Cerebellar cortex (tissue), 1 donor: ENCODE results near the gene FBXL20.
"Not testable (repeated sequence)": the region's sequence is repeated elsewhere in the genome, so short reads cannot be mapped to it uniquely, and the experiment has no call there.

Experiments
- DNase-seq: peaks from one replicate; pipeline ENCODE4 v3.0.0-alpha.2; 2015; ENCODE audit warnings: low spot score

Gene FBXL20

DNA sequence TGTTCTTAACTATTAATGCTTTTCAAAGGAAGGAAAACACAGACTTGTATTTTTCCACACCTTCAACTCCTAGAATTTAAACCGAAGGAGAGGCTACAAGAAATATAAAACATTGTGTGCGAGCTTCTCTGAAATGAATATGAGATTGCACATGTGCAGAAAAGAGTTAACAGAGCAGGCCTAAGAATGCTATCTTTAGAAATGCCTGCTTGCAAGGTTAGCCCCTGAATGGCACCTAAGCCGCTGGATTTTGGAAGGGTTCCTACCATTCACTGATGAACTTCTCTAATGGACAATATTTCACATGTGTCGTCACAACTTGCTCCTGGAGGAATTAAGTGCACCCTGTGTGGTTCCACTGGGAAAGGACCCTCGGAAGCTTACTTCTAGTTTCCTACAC is 69.3 kb downstream of the FBXL20 start:
- DNase-seq = no peak

DNA sequence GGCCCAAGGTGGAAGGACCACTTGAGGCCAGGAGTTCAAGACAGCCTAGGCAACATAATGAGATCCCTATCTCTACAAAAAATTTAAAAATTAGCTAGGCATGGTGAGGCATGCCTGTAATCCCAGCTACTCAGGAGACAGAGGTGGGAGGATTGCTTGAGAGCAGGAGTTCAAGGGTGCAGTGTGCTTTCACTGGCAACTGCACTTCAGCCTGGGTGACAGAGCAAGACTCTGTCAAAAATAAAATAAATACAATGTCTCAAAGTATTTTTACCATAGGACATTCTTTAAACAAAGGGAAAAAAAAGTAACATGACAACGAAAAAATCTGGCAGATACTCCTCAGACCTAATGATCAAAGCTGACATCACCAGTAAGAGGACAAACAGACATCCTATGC is 72.6 kb downstream of the FBXL20 start:
- DNase-seq = no peak

DNA sequence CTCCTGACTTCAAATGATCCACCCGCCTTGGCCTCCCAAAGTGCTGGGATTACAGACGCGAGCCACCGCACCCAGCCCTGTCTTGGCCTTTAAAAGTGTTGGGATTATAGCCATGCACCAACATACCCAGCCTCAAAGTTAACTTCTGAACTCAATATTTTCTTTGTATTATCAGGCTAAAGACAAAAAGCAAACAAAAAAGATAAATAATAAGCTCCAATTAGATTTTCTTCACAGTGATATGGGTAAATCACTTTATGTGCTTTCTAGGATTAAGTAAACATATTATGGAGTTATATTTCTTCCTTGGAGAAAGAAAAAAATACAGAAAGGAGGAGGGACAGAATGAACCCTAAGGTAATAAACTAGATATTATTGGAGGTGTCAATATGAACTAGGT is 74.3 kb downstream of the FBXL20 start:
- DNase-seq = no peak

DNA sequence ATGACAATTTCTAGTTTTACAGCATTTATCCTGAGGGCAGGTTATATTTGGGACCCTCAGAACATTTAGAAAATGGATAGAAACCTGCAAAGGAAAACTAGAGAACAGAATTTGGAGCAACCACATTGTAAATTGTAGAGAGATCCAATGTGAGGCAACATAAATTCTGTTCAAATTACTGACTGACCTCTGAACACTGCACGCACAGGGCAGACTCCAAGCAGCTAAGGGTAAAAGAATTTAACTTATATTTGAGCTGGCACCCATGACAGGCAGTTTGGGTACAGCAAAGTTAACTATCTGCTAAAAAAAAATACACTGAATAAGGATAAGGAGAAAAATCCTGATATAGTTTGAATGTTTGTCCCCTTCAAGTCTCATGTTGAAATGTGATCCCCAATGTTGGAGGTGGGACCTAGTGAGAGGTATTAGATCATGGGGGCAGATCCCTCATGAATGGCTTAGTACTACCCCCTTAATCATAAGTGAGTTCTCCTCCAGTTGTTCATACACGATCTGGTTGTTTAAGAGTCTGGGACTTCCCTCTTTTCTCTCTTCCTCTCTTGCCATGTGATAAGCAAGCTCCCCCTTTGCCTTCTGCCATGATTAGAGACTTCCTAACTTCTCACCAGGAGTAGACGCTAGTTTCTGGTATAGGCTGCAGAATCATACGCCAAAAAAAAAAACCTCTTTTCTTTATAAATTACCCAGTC is 75.7 kb downstream of the FBXL20 start:
- no peak for DNase-seq

DNA sequence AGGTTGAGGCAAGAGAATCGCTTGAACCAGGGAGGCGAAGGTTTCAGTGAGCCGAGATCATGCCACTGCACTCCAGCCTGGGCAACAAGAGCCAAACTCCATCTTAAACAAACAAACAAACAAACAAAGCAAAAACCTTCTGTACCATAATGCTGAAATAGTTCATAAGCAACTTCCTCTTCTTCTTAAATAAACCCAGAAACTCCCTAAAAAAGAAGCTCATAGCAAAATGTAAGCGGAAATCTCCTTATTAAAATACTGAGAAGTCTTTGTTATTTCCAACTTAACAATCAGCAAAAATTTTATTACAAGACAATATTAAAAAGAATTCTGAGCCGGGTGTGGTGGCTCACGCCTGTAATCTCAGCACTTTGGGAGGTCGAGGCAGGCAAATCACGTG is 82.8 kb downstream of the FBXL20 start:
- DNase-seq = no peak

DNA sequence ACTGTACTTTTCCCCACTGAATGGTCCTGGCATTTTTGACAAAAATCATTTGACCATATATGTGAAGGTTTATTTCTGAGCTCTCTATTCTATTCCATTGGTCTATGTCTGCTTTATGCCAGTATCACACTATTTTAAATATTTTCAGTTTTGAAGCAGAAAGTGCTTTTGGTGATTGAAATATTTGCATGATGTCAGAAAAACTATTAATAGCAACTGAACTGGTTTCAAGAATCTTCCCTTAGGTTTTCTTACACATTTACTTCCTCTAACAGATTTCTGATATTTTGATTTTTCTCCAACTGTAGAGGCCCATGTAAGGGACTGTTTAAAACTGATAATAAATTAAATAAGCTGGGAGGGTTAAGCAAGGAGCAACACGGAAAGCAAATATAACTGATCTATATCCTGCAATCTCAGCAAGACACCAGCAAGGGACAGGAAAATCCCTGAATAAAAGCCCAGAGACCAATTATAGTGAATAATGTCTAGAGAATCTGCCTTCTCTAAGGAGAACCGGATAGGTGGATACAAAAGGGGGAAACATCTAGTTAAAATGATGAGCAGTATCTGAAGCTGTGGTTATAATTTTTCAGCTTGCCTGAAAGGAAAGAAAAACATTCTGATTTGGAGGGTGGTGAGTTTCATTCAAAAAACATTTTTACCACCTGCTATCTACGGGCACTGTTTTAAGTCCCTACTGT is 94.8 kb downstream of the FBXL20 start:
- DNase-seq = no peak

DNA sequence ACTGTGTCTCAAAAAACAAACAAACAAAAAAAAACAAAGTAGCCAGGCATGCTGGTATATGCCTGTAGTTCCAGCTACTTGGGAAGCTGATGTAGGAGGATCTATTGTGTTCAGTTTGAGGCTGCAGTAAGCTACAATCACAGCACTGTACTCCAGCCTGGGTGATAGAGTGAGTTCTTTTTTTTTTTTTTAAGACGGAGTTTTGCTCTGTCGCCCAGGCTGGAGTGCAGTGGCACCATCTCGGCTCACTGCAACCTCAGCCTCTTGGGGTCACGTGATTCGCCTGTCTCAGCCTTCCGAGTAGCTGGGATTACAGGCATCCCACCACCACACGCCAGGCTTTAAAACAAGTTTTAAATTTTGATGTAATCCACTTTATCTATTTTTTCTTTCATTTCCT is 95.4 kb downstream of the FBXL20 start:
- DNase-seq = no peak

DNA sequence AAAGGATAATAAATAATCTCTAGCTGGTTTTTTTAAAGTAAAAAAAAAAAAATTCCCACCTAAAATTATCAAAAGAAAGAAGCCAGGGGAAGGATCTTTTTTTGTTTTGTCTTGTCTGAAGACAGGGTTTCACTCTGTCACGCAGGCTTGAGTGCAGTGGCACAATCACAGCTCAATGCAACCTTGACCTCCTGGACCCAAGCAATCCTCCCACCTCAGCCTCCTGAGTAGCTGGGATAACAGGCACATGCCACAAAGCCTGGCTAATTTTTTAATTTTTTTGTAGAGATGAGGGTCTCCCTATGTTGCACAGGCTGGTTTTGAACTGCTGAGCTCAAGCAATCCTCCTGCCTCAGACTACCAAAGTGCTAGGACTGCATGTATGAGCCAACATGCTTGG is 97.2 kb downstream of the FBXL20 start:
- DNase-seq = no peak

DNA sequence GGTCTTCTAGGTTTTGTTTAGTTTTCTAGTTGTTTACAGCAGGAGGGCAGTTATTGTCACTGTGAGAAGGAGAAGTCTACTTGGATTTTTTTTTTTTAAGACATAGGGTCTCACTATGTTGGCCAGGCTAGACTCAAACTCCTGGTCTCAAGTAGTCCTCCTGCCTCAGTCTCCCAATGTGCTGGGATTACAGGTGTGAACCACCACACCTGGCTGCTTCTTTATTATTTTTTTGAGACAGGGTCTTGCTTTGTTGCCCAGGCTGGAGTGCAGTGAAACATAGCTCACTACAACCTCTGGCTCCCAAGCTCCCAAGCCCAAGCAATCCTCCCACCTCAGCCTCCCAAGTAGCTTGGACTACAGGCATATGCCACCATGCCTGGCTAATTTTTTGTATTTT is 107.4 kb downstream of the FBXL20 start:
- DNase-seq = no peak

DNA sequence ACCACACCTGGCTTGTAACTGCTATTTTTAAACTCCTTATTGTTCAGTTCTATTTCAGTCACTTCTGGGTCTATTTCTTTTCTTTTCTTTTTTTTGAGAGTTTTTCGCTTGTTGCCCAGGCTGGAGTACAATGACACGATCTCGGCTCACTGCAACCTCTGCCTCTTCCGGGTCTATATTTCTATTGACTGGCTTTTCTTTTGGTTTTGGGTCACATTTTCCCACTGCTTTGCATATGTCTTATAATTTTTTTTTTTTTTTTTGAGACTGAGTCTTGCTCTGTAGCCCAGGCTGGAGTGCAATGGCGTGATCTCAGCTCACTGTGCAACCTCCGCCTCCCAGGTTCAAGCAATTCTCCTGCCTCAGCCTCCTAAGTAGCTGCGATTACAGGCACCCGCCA is 108.9 kb downstream of the FBXL20 start:
- not testable (repeated sequence) for DNase-seq

DNA sequence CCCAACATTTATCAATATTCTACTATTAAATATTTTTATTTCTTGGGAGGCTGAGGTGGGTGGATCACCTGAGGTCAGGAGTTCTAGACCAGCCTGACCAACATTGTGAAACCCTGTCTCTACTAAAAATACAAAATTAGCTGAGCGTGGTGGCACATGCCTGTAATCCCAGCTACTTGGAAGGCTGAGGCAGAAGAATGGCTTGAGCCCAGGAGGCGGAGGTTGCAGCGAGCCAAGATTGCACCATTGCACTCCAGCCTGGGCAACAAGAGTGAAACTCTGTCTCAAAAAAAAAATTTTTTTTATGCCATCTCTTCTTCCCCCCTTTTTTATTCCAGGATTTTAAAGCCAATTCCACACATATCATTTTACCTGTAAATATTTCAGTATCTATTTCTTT is 114.9 kb downstream of the FBXL20 start:
- not testable (repeated sequence) for DNase-seq

DNA sequence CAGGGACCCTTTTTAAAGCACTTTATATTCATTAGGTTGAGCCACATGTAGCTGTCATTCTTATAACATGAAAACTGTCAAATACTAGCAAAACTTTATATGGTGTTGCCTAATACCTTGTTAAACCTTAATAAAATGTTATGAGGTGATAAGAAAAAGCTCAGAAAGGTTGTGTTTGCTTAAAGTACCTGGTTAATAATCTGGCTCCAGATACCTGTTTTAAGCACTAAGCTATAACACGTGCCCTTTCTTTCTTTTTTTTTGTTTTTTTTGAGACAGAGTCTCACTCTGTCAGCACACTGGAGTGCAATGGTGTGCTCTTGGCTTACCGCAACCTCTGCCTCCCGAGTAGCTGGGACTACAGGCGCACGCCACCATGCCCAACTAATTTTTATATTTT is 116.7 kb downstream of the FBXL20 start:
- DNase-seq = no peak

DNA sequence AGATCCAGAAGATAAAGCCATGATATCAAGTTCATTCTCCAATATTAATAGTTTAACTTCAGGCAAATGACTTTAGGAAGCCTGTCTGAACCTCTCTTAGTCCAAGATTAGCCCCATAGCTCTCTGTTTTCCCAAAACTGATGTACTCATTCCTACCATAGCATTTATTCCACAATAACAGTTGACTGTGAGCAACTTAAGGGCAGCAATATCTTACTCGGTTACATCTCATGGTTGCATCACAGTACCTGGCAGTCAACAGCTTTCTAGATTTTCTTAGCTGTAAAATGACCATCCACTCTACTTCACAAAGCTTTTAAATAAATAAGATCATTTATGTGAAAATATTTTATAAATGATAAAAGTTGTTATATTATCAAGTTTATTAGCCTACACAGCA is 117.5 kb downstream of the FBXL20 start:
- DNase-seq = no peak

DNA sequence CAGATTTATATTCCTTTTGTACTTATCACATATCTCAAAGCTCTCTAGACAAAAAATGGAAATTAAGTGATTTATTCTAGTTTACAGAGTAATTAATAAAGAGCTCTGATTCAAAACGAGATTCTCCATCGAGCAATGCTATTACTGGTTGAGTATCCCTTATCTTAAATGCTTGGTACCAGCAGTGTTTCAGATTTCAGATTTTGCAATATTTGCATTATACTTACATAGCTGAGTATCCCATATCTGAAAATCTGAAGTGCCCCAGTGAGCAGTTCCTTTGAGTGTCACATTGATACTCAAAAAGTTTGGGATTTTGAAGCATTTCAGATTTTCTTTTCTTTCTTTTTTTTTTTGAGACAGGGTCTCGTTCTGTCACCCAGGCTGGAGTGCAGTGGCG is 118.3 kb downstream of the FBXL20 start:
- DNase-seq = no peak

DNA sequence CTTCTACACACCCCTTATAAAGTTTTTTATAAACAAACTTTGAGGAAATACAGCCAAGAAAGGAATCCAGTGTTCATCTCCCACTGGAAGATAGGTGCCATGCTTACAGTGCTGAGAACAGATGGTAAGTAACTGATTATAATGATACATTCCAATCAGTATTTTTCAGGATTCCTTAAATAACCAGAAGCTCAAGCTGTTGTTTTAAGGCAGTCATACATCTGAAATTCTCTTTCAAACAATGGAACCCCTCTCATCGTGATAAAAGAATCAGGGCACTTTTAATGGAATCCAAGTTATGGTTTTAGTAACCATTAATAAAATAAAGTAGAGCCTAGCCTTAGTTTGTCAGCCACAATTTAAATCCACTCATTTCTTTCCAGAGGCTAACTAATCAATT is 119.6 kb downstream of the FBXL20 start:
- no peak for DNase-seq

DNA sequence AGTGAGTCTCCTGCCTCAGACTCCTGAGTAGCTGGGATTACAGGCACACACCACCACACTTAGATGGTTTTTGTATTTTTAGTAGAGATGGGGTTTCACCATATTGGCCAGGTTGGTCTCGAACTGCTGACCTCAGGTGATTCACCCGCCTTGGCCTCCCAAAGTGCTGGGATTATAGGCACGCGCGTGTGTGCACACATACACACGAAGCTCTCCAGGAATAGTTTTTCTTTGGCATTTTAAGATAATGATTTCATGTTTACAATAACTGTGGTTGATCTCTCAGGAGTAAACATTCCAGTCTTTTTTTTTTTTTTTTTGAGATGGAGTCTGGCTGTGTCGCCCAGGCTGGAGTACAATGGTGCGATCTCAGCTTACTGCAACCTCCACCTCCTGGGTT is 123.2 kb downstream of the FBXL20 start:
- DNase-seq = not testable (repeated sequence)

DNA sequence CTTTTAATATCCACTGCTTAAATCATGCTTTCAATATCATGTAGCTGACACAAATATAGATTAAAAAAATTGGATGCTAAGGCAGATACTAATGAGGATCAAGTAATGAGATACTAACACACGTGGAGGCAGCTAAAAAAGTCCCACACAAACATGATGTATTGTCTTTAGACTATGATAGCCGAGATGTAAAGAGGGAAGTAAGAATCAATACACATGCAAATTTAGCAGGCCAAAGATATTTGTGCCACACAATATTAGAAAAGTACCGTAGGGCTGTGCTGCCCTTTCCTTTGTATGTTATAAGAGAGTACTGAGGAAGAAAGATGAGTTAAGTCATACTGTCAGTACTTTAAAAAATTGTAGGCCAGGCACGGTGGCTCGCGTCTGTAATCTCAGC is 124.3 kb downstream of the FBXL20 start:
- DNase-seq = no peak

DNA sequence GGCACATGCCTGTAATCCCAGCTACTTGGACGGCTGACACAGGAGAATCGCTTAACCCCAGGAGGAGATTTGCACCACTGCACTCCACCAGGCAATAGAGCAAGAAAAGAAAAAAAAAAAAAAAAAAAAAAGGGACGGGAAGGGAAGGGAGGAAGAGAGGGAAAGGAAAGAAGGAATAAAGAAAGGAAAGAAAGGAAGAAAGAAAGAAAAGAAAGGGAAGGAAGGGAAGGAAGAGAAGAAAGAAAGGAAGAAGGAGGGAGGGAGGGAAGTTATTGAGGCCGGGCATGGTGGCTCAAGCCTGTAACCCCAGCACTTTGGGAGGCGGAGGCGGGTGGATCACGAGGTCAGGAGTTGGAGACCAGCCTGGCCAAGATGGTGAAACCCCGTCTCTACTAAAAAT is 125.3 kb downstream of the FBXL20 start:
- no peak for DNase-seq

DNA sequence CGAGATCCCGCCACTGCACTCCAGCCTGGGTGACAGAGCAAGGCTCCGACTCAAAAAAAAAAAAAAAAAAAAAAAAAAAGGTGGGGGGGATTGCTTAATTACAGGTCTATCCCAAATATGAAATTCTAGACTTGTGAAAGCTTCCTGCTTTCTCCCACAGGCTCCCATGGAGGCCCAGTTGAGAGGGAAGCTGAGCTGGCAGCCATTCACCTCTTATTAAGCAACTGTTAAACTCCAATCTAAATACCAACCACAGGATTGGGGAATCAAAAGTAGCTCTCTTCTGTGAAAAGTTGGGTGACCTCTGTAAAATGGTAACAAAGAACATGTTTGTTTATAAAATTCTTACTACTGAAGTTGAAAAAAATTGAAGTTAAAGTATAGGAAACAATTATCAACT is 129.9 kb downstream of the FBXL20 start:
- no peak for DNase-seq

DNA sequence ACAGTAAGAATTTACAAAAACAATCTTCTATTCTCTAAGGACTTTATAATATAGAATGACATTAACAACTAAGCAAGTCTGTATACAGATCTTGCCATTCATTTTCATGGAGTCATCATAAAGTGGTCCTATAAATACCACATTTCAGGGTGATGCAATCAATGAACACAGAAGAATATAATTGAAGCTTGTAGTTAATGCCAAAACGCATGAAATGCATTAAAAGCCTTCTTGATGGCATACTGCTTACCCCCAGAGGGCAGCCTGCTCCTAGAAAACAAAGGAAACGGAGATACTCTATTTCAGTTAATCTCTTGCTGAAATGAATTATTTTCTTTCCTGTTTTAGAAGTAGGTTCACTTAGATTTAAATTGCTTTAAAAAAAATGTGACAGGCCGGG is 130.5 kb downstream of the FBXL20 start:
- peak; percentile 14 for DNase-seq

DNA sequence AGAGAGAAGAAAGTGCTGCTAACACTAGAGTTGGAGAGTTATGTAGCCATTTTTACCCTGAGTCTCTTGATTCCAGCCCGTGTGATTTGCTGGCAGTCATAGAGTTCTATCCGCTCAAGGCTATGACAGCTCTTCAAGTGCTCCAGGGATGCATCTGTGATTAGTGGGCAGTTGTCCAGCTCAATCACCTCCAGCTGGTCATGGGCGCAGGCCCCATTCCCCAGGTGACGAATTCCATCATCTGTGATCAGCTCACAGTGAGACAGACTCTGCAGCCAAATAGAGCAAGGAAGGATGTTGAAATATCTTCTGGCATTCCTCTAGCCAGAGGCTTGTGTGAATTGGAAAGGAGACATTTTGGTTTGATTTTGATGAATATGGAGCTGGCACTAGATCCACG is 137.3 kb downstream of the FBXL20 start:
- peak; percentile 81 for DNase-seq

DNA sequence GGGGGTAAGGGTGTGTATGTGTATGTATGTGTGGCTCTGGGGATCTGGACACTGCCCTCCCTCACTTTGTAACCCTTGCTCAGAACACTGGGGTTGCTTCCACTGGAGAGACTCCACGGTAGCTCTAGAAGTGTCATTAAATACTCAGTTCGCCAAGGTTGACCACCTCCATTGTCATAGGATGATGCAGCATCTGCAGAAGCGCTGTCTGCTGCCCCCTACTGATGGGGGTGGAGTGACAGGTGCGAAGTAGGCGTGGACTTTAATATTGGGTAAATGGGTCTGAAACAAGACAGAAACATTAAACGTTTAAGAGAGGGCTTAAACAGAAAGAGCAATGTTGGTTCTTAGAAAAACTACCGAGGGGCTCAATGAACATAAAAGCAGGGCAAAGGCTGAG is 140.1 kb downstream of the FBXL20 start:
- DNase-seq = no peak

DNA sequence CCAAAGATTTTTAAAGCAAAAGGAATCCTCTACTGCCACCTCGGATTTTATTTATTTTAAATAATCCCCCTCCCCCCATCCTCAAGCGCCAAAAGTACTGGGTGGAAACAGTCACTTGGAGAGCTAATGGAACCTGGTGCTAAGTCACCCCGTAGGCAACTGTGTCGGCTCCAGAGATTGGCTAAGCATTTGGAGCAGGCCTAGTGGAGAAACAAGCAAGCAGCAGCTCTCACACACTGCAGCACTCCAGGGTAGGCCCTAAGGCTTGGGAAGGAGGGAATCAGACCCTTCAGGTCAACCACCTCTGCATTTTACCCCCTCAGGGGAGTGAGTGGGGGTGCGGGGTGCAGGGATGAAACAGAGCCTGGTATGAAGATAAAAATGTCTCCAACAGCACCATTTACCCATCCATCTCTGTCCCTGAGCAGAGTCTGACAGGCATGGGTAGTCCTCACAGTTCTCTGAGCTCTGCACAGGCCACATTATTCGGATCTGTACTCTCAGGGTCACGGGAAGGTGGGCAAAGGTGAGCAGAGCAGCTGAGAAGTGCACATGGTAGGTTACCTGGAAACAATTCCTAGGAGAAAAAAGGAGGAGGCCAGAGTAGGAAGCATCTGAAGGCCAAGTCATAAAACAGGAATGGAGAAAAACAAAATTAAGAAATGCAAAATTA is 148.5 kb downstream of the FBXL20 start:
- no peak for DNase-seq
